CD14-positive monocyte (primary cell): ENCODE results near the gene WWTR1. TPM values are rescaled to one million over a fixed set of nuclear protein-coding genes. Genes with fewer than 3 reads are reported as not detected.

Experiments used
- DNase-seq, 3 donors: peaks; one replicate each; pipeline ENCODE4 v3.0.0-alpha.2; 2011 to 2022
- H2AFZ ChIP-seq: 2 replicates; pipeline ENCODE4 v1.6.0; 2012; ENCODE audit warnings: mild to moderate bottlenecking, low read depth, low read length, inconsistent platforms; ENCODE audit not compliant: insufficient read depth, poor library complexity, severe bottlenecking
- H3K27ac ChIP-seq, 2 donors: 1 replicate in 1 of 2; 2 replicates in 1 of 2; pipeline ENCODE4 v1.5.1; 2012 to 2013; ENCODE audit warnings: low read length in 2 of 2, control low read depth in 1 of 2, inconsistent platforms in 1 of 2, low read depth in 1 of 2, mild to moderate bottlenecking in 1 of 2
- H3K27me3 ChIP-seq, 2 donors: one replicate each; pipeline versions ENCODE4 v1.6.0 to v1.6.1; 2011 to 2013; ENCODE audit warnings: low read length in 2 of 2; ENCODE audit not compliant: control insufficient read depth in 2 of 2, insufficient read depth in 2 of 2
- H3K36me3 ChIP-seq, 2 donors: replicated peaks in 1 of 2; 1 replicate in 1 of 2; 2 replicates in 1 of 2; pipeline versions ENCODE4 v1.5.1 to v1.6.1; 2012 to 2013; ENCODE audit warnings: low read length in 2 of 2, control low read depth in 1 of 2, inconsistent platforms in 1 of 2, mild to moderate bottlenecking in 1 of 2; ENCODE audit not compliant: insufficient read depth in 2 of 2, control insufficient read depth in 1 of 2
- H3K4me1 ChIP-seq, 2 donors: 1 replicate in 1 of 2; 2 replicates in 1 of 2; pipeline versions ENCODE4 v1.5.1 to v1.6.1; 2012 to 2013; ENCODE audit warnings: low read length in 2 of 2, control low read depth in 1 of 2, inconsistent platforms in 1 of 2, mild to moderate bottlenecking in 1 of 2, moderate library complexity in 1 of 2; ENCODE audit not compliant: insufficient read depth in 2 of 2, control insufficient read depth in 1 of 2
- H3K4me2 ChIP-seq: replicated peaks from 2 replicates; pipeline ENCODE3; 2012; ENCODE audit warnings: low read length, moderate library complexity, mild to moderate bottlenecking; ENCODE audit not compliant: poor library complexity, severe bottlenecking; ENCODE audit errors: extremely low read depth
- H3K4me3 ChIP-seq, 3 experiments: fragments of 200-600 bp in 1 of 3; sonication (generic) in 1 of 3; replicated peaks in 1 of 3; 1 replicate in 2 of 3; 2 replicates in 1 of 3; pipeline ENCODE4 v1.5.1; 2011 to 2013; ENCODE audit warnings: low read length in 3 of 3, mild to moderate bottlenecking in 3 of 3, control low read depth in 2 of 3, low read depth in 2 of 3, inconsistent platforms in 1 of 3, moderate library complexity in 1 of 3
- H3K79me2 ChIP-seq: 2 replicates; pipeline ENCODE4 v1.6.0; 2012; ENCODE audit warnings: mild to moderate bottlenecking, control low read depth, inconsistent platforms, low read length, moderate library complexity; ENCODE audit not compliant: insufficient read depth
- H3K9ac ChIP-seq: 2 replicates; pipeline ENCODE4 v1.6.0; 2017; ENCODE audit warnings: low read length, mild to moderate bottlenecking; ENCODE audit not compliant: insufficient read depth, poor library complexity, severe bottlenecking
- H3K9me3 ChIP-seq, 2 donors: replicated peaks in 1 of 2; 1 replicate in 1 of 2; 2 replicates in 1 of 2; pipeline versions ENCODE4 v1.5.1 to v1.6.1; 2012 to 2013; ENCODE audit warnings: low read length in 2 of 2, control low read depth in 1 of 2; ENCODE audit not compliant: control insufficient read depth in 1 of 2, insufficient read depth in 1 of 2
- H4K20me1 ChIP-seq: 2 replicates; pipeline ENCODE4 v1.6.0; 2012; ENCODE audit warnings: mild to moderate bottlenecking, low read length, control low read depth, moderate library complexity; ENCODE audit not compliant: insufficient read depth
- H3K27ac Mint-ChIP-seq, 7 donors: one replicate each; pipeline ENCODE4 v1.8.0; 2020; ENCODE audit warnings: mild to moderate bottlenecking in 7 of 7, mixed read lengths in 7 of 7, moderate library complexity in 6 of 7, inconsistent platforms in 2 of 7
- H3K27me3 Mint-ChIP-seq, 3 donors: one replicate each; pipeline ENCODE4 v1.8.0; 2021 to 2022; ENCODE audit warnings: low read depth in 3 of 3, mild to moderate bottlenecking in 3 of 3, mixed read lengths in 3 of 3, moderate library complexity in 3 of 3, inconsistent platforms in 1 of 3
- H3K36me3 Mint-ChIP-seq, 2 donors: one replicate each; pipeline ENCODE4 v1.8.0; 2020; ENCODE audit warnings: mixed read lengths in 2 of 2, inconsistent platforms in 1 of 2, mild to moderate bottlenecking in 1 of 2
- H3K4me1 Mint-ChIP-seq: one replicate; pipeline ENCODE4 v1.8.0; 2020; ENCODE audit warnings: mild to moderate bottlenecking, mixed read lengths
- H3K4me3 Mint-ChIP-seq, 2 donors: one replicate each; pipeline ENCODE4 v1.8.0; 2020; ENCODE audit warnings: mild to moderate bottlenecking in 2 of 2, mixed read lengths in 2 of 2, moderate library complexity in 1 of 2
- H3K9me3 Mint-ChIP-seq, 7 donors: one replicate each; pipeline ENCODE4 v1.8.0; 2020 to 2022; ENCODE audit warnings: mixed read lengths in 7 of 7, mild to moderate bottlenecking in 6 of 7, moderate library complexity in 6 of 7, inconsistent platforms in 2 of 7
- CTCF ChIP-seq: fragments of 200-600 bp; IDR thresholded peaks from one replicate; pipeline ENCODE4 v1.8.0; 2022; ENCODE audit warnings: antibody characterized with exemption, mild to moderate bottlenecking
- WGBS: methylation state at CpG from one replicate; pipeline ENCODE4 v1.1.5; 2013; ENCODE audit warnings: missing lambda C conversion rate; ENCODE audit not compliant: insufficient coverage; 5-methylcytosine and 5-hydroxymethylcytosine counted together
- intact Hi-C, 2 donors: fragments of 100-400 bp; cut with micrococcal nuclease; formaldehyde crosslinking; loops; one replicate each; pipeline versions ENCODE4 v1.15.0 to v1.15.1; 2023
- polyA plus RNA-seq, 3 donors: library from polyadenylated mRNA; depleted of rRNA in 1 of 3; unstranded in 2 of 3; stranded (reverse) in 1 of 3; fragments of 300-500 nt in 2 of 3; fragments of >200 nt in 1 of 3; fragmentation: Illumina TruSeq in 2 of 3; gene quantifications; 1 replicate in 2 of 3; 2 replicates in 1 of 3; pipeline ENCODE4 v1.2.3, GENCODE V29; 2012 to 2021

WWTR1 gene
- polyA plus RNA-seq, 3 donors: not detected

GRCh38 chr3:149662240-149662887 lies 4.5 kb upstream of the WWTR1 start:
- H3K4me1 Mint-ChIP-seq: peaks cover 16% of the 10 kb centered on the region
- intact Hi-C loops: no loop called here
- H4K20me1 ChIP-seq: no peaks in the 10 kb centered on the region
- DNase-seq: no peak
- peaks cover 65 to 84% (median 78%) of the 10 kb centered on the region in 3 donors for H3K27me3 Mint-ChIP-seq
- no peak overlapping the region for H3K27ac Mint-ChIP-seq
- peaks cover 0 to 20% (median 3%) of the 10 kb centered on the region in 7 donors for H3K9me3 Mint-ChIP-seq
- H3K27me3 ChIP-seq: peaks cover 47 to 63% of the 10 kb centered on the region in 2 donors
- H3K79me2 ChIP-seq: no peaks in the 10 kb centered on the region
- no peak overlapping the region for H3K4me3 ChIP-seq
- no peak overlapping the region for H3K27ac ChIP-seq
- TF ChIP-seq CTCF: no peak
- H3K4me2 ChIP-seq: no peak overlapping the region
- H3K36me3 ChIP-seq: no peaks in the 10 kb centered on the region
- 92% methylated on average over 3 of the region's 4 CpGs for WGBS
- H3K36me3 Mint-ChIP-seq: peaks cover 0 to 5% of the 10 kb centered on the region in 2 donors
- H3K4me3 Mint-ChIP-seq: peak overlapping the region in 1 of 2 donors; percentile 5
- H2AFZ ChIP-seq: no peak overlapping the region
- H3K9ac ChIP-seq: no peak overlapping the region
- peaks cover 0 to 16% of the 10 kb centered on the region in 2 donors for H3K9me3 ChIP-seq
- peaks cover 13 to 16% of the 10 kb centered on the region in 2 donors for H3K4me1 ChIP-seq

DNA sequence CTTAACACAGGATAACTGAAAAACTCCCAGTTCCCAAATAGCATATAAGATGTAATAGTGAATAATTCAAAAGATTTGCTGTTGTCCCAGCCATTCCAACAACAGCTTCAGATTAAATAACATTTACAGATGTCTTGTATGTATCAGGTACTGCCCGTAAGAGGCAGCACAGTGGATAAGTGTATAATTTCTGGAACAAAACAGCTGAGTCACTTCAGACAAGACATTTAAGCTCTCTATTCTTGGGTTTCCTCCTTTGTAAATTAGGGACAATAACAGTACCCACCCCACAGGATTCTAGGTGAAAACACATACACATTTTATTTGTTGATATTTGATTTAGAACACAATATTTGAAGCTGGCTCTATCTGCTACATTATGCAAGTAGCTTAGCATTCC lies 2.6 kb upstream of the WWTR1 start:
- H3K4me3 Mint-ChIP-seq: peak overlapping the region in 1 of 2 donors; percentile 71
- no CpG with 5 or more reads among the region's 1 CpG for WGBS
- H3K27ac Mint-ChIP-seq: no peak overlapping the region
- no peak for TF ChIP-seq CTCF
- H3K4me2 ChIP-seq: no peak overlapping the region
- H3K9ac ChIP-seq: no peak overlapping the region
- no peak overlapping the region for H3K27ac ChIP-seq
- peaks cover 3 to 5% of the 10 kb centered on the region in 2 donors for H3K36me3 Mint-ChIP-seq
- peaks cover 17 to 21% of the 10 kb centered on the region in 2 donors for H3K4me1 ChIP-seq
- no peaks in the 10 kb centered on the region for H3K79me2 ChIP-seq
- H3K4me1 Mint-ChIP-seq: peaks cover 21% of the 10 kb centered on the region
- H3K4me3 ChIP-seq: no peak overlapping the region
- peaks cover 58 to 75% of the 10 kb centered on the region in 2 donors for H3K27me3 ChIP-seq
- peaks cover 0 to 32% (median 10%) of the 10 kb centered on the region in 7 donors for H3K9me3 Mint-ChIP-seq
- peaks cover 76 to 92% (median 92%) of the 10 kb centered on the region in 3 donors for H3K27me3 Mint-ChIP-seq
- DNase-seq: no peak
- H2AFZ ChIP-seq: no peak overlapping the region
- intact Hi-C loops: no loop called here
- H4K20me1 ChIP-seq: no peaks in the 10 kb centered on the region
- no peaks in the 10 kb centered on the region for H3K36me3 ChIP-seq
- H3K9me3 ChIP-seq: peaks cover 0 to 35% of the 10 kb centered on the region in 2 donors
